H1 (cell line): Measurements from ENCODE around the gene CACNA1G. TPM values are rescaled to one million over a fixed set of nuclear protein-coding genes. Genes with fewer than 3 reads are reported as not detected.

Experiments used
- CTCF ChIA-PET: fragments of 300-600 bp; sonication (Branson Sonifier 250); formaldehyde crosslinking; loops from one replicate; lab custom pipeline; 2021; ENCODE audit not compliant: partially characterized antibody; lab: Charles Lee
- POLR2A ChIA-PET: fragments of 300-600 bp; sonication (Branson Sonifier 250); formaldehyde crosslinking; loops from one replicate; lab custom pipeline; 2021; ENCODE audit warnings: inconsistent platforms; ENCODE audit not compliant: partially characterized antibody; lab: Charles Lee
- DNase-seq, 2 experiments: peaks; one replicate each; pipeline versions ENCODE4 v3.0.0 to v3.0.0-alpha.2; 2010 to 2022; ENCODE audit warnings: low spot score in 2 of 2, low read depth in 1 of 2, mixed read lengths in 1 of 2
- FAIRE-seq: peaks from 2 replicates; lab custom pipeline; 2011; peaks lifted over from hg19 to GRCh38; lab: Jason Lieb, UNC
- H2AFZ ChIP-seq: 2 replicates; pipeline ENCODE4 v1.8.1; 2012; ENCODE audit warnings: low read length, inconsistent platforms
- H2AK5ac ChIP-seq: 2 replicates; pipeline ENCODE4 v1.6.1; 2013; ENCODE audit warnings: low read depth, low read length
- H2BK120ac ChIP-seq: replicated peaks from 2 replicates; pipeline ENCODE3; 2013; ENCODE audit warnings: low read depth, low read length, inconsistent platforms
- H2BK12ac ChIP-seq: 2 replicates; pipeline ENCODE4 v1.6.1; 2013; ENCODE audit warnings: low read depth, low read length
- H2BK15ac ChIP-seq: 2 replicates; pipeline ENCODE4 v1.6.1; 2013; ENCODE audit warnings: low read length
- H2BK20ac ChIP-seq: 2 replicates; pipeline ENCODE4 v1.6.1; 2013; ENCODE audit warnings: low read length
- H2BK5ac ChIP-seq: 2 replicates; pipeline ENCODE4 v1.6.1; 2013; ENCODE audit warnings: low read depth, low read length
- H3K14ac ChIP-seq: 2 replicates; pipeline ENCODE4 v1.6.1; 2013; ENCODE audit warnings: inconsistent platforms; ENCODE audit not compliant: insufficient read length
- H3K18ac ChIP-seq: 2 replicates; pipeline ENCODE4 v1.6.1; 2013; ENCODE audit warnings: low read length; ENCODE audit errors: extremely low read depth
- H3K23ac ChIP-seq: 2 replicates; pipeline ENCODE4 v1.6.1; 2013; ENCODE audit warnings: inconsistent platforms; ENCODE audit not compliant: insufficient read length
- H3K23me2 ChIP-seq: 2 replicates; pipeline ENCODE4 v1.6.1; 2013; ENCODE audit warnings: low read depth, low read length
- H3K27ac ChIP-seq: 2 replicates; pipeline ENCODE4 v1.6.1; 2011; ENCODE audit warnings: low read depth, low read length, inconsistent platforms
- H3K27me3 ChIP-seq, 4 experiments: replicated peaks in 1 of 4; 1 replicate in 1 of 4; 2 replicates in 3 of 4; pipeline versions ENCODE4 v1.6.1 to v1.8.1; 2011 to 2013; ENCODE audit warnings: low read length in 3 of 4, mild to moderate bottlenecking in 3 of 4, inconsistent platforms in 2 of 4, mixed read lengths in 2 of 4, moderate library complexity in 1 of 4; ENCODE audit not compliant: control insufficient read depth in 3 of 4, insufficient read depth in 3 of 4; ENCODE audit errors: extremely low read depth in 1 of 4
- H3K36me3 ChIP-seq, 4 experiments: 2 replicates each; pipeline versions ENCODE4 v1.6.1 to v1.8.1; 2011 to 2013; ENCODE audit warnings: mild to moderate bottlenecking in 4 of 4, low read length in 3 of 4, moderate library complexity in 2 of 4, control low read depth in 1 of 4, inconsistent platforms in 1 of 4; ENCODE audit not compliant: insufficient read depth in 4 of 4, control insufficient read depth in 2 of 4
- H3K4ac ChIP-seq: replicated peaks from 2 replicates; pipeline ENCODE3; 2013; ENCODE audit warnings: low read length, low read depth, mixed read lengths, inconsistent platforms; ENCODE audit not compliant: insufficient read length
- H3K4me1 ChIP-seq, 4 experiments: replicated peaks in 1 of 4; 1 replicate in 1 of 4; 2 replicates in 3 of 4; pipeline versions ENCODE4 v1.6.1 to v1.8.1; 2011 to 2013; ENCODE audit warnings: low read length in 3 of 4, inconsistent platforms in 2 of 4, mixed read lengths in 1 of 4; ENCODE audit not compliant: insufficient read depth in 4 of 4, control insufficient read depth in 3 of 4
- H3K4me2 ChIP-seq, 2 experiments: 2 replicates each; pipeline versions ENCODE4 v1.6.1 to v1.8.1; 2011 to 2013; ENCODE audit warnings: low read depth in 2 of 2, low read length in 2 of 2, control low read depth in 1 of 2, inconsistent platforms in 1 of 2, mild to moderate bottlenecking in 1 of 2; ENCODE audit not compliant: insufficient read depth in 1 of 2
- H3K4me3 ChIP-seq, 4 experiments: fragments of 200-600, 300-600 bp in 1 of 4; sonication (generic), shearing (Covaris generic), sonication (Bioruptor Twin) in 1 of 4; 2 replicates each; pipeline versions ENCODE4 v1.5.1 to v1.8.1; 2011 to 2016; ENCODE audit warnings: low read length in 4 of 4, low read depth in 3 of 4, control low read depth in 2 of 4, inconsistent platforms in 2 of 4, mild to moderate bottlenecking in 2 of 4, mixed read lengths in 1 of 4, moderate library complexity in 1 of 4; ENCODE audit not compliant: insufficient read depth in 2 of 4; ENCODE audit errors: extremely low read depth in 1 of 4
- H3K56ac ChIP-seq: replicated peaks from 2 replicates; pipeline ENCODE3; 2013; ENCODE audit warnings: low read depth, mild to moderate bottlenecking, mixed read lengths, low read length, inconsistent platforms; ENCODE audit not compliant: insufficient read length
- H3K79me1 ChIP-seq: 2 replicates; pipeline ENCODE4 v1.6.1; 2013; ENCODE audit warnings: low read depth, low read length, control low read depth
- H3K79me2 ChIP-seq, 2 experiments: 2 replicates each; pipeline versions ENCODE4 v1.6.1 to v1.8.1; 2012 to 2013; ENCODE audit warnings: low read length in 2 of 2, mild to moderate bottlenecking in 2 of 2, inconsistent platforms in 1 of 2; ENCODE audit not compliant: insufficient read depth in 2 of 2, control insufficient read depth in 1 of 2
- H3K9ac ChIP-seq, 4 experiments: replicated peaks in 1 of 4; 1 replicate in 1 of 4; 2 replicates in 3 of 4; pipeline versions ENCODE4 v1.6.1 to v1.8.1; 2011 to 2013; ENCODE audit warnings: low read depth in 3 of 4, low read length in 3 of 4, control low read depth in 2 of 4, mild to moderate bottlenecking in 2 of 4, moderate library complexity in 2 of 4, inconsistent platforms in 1 of 4; ENCODE audit errors: extremely low read depth in 1 of 4
- H3K9me3 ChIP-seq, 2 experiments: 2 replicates each; pipeline versions ENCODE4 v1.6.1 to v1.8.1; 2012 to 2013; ENCODE audit warnings: mild to moderate bottlenecking in 2 of 2, moderate library complexity in 2 of 2, control low read depth in 1 of 2, inconsistent platforms in 1 of 2, low read depth in 1 of 2, low read length in 1 of 2, mixed read lengths in 1 of 2; ENCODE audit not compliant: insufficient read depth in 2 of 2
- H4K20me1 ChIP-seq, 2 experiments: replicated peaks in 1 of 2; 2 replicates each; pipeline versions ENCODE3 to v1.8.1; 2011 to 2013; ENCODE audit warnings: inconsistent platforms in 2 of 2, low read length in 2 of 2, mild to moderate bottlenecking in 1 of 2; ENCODE audit not compliant: insufficient read depth in 2 of 2, control insufficient read depth in 1 of 2
- H4K5ac ChIP-seq: 2 replicates; pipeline ENCODE4 v1.6.1; 2013; ENCODE audit warnings: low read length, low read depth, mixed read lengths, inconsistent platforms; ENCODE audit not compliant: insufficient read length
- H4K8ac ChIP-seq: 2 replicates; pipeline ENCODE4 v1.8.0; 2013; ENCODE audit warnings: mild to moderate bottlenecking, moderate library complexity, low read length, inconsistent platforms; ENCODE audit not compliant: insufficient read depth; ENCODE audit errors: extremely low read depth
- H4K91ac ChIP-seq: replicated peaks from 2 replicates; pipeline ENCODE3; 2013; ENCODE audit warnings: low read length, mixed read lengths, inconsistent platforms; ENCODE audit not compliant: insufficient read length
- WGBS, 2 experiments: shearing (Covaris generic) in 1 of 2; methylation state at CpG; one replicate each; pipeline versions ENCODE4 v1.1.6 to v1.1.7; 2013 to 2015; ENCODE audit warnings: low lambda C conversion rate in 2 of 2, mixed read lengths in 2 of 2, inconsistent platforms in 1 of 2, low coverage in 1 of 2, missing lambda C conversion rate in 1 of 2; ENCODE audit not compliant: insufficient replicate concordance in 2 of 2, insufficient coverage in 1 of 2, insufficient read length in 1 of 2; ENCODE audit errors: extremely low coverage in 1 of 2, missing lambda C conversion rate in 1 of 2; 5-methylcytosine and 5-hydroxymethylcytosine counted together
- polyA plus RNA-seq, 7 experiments: library from polyadenylated mRNA; depleted of rRNA in 3 of 7; stranded (reverse) in 5 of 7; unstranded in 2 of 7; fragments of >200 nt in 5 of 7; fragments of 200-250 nt in 2 of 7; gene quantifications; 1 replicate in 5 of 7; 2 replicates in 1 of 7; 4 replicates in 1 of 7; pipeline versions ENCODE4 v1.2.1 to v1.2.3, GENCODE V29; 2011 to 2013; ENCODE audit warnings: missing spikeins in 2 of 7, mixed read lengths in 2 of 7
- total RNA-seq: library from RNA; stranded (reverse); fragmentation: NEBNext Ultra II Directional; extraction: Animal tissue kit (Norgen Biotek cat#: 25700); gene quantifications from 2 replicates; pipeline ENCODE4 v1.2.1, GENCODE V29; 2021

Gene CACNA1G
- total and polyA plus RNA-seq, 2 of the 8 experiments (the other 6 are each of a cell fraction or from before 2014, with no cell fraction given) = 2.9 to 4.9 TPM

- Histone ChIP-seq H3K23me2 (peaks cover 7% of the 10 kb centered on the region; the same call in 1 of the 2 replicates), H3K4me3 (peak overlapping the region in 2 of 4 experiments; percentile 0 to 44; a peak in 2 of 8 replicates), H4K20me1 (peaks cover 7 to 9% of the 10 kb centered on the region in 2 experiments), H3K79me2 (no peaks in the 10 kb centered on the region), H3K4ac (no peak overlapping the region), H4K91ac (no peak overlapping the region), H2BK15ac (no peak overlapping the region), H2AFZ (no peak overlapping the region), H3K23ac (no peak overlapping the region), H3K56ac (no peak overlapping the region), H3K18ac (no peak overlapping the region), H3K9me3 (no peaks in the 10 kb centered on the region), H3K36me3 (no peaks in the 10 kb centered on the region), H3K79me1 (no peaks in the 10 kb centered on the region), H2BK5ac (no peak overlapping the region), H3K14ac (no peak overlapping the region), H3K9ac (no peak overlapping the region), H3K27me3 (peaks cover 27 to 58% (median 54%) of the 10 kb centered on the region in 4 experiments), H2BK12ac (no peak overlapping the region), H4K5ac (no peak overlapping the region), H2BK120ac (no peak overlapping the region), H3K27ac (no peak overlapping the region), H2BK20ac (no peak overlapping the region), H3K4me2 (peak overlapping the region; percentile 62 to 63; a peak in 3 of 4 replicates), H2AK5ac (no peak overlapping the region), H4K8ac (no peak overlapping the region), H3K4me1 (peaks cover 0 to 28% (median 18%) of the 10 kb centered on the region in 4 experiments; a peak in 6 of 7 replicates)
- FAIRE-seq (no peak), DNase-seq (no peak)
- WGBS, 2 experiments = 47% methylated on average over 12 of the region's 19 CpGs; no CpG with 5 or more reads in 1 of the 2 experiments
- POLR2A ChIA-PET = interaction anchor here (1.0 to 1.9 kb wide), 4 partner anchors 8 to 95 kb away, joined by 3 to 6 read pairs (median 4); no protein-coding TSS in a partner anchor
- CTCF ChIA-PET = interaction anchor here (1.4 to 7.2 kb wide), 5 partner anchors 14 to 66 kb away, joined by 3 to 89 read pairs (median 22); no protein-coding TSS in a partner anchor
Observed at GRCh38 chr17:50564916-50565315, 4.4 kb downstream of the CACNA1G start.
